WTC11 (cell line): ENCODE results near the gene ACOD1. TPM values are rescaled to one million over a fixed set of nuclear protein-coding genes. Genes with fewer than 3 reads are reported as not detected.

Experiments
- ATAC-seq: fragments of 200-7000 bp; cut with Tn5 transposase; 2 replicates; pipeline ENCODE4 v1.10.0; 2021; ENCODE audit warnings: mild to moderate bottlenecking, moderate library complexity
- CTCF ChIA-PET: fragments of 300-600 bp; sonication (Branson Sonifier 250); formaldehyde crosslinking; loops from one replicate; lab custom pipeline; 2021; ENCODE audit warnings: antibody characterized with exemption; lab: Charles Lee
- POLR2A ChIA-PET: fragments of 350-600 bp; sonication (Branson Sonifier 250); formaldehyde crosslinking; loops from one replicate; lab custom pipeline; 2021; ENCODE audit warnings: antibody characterized with exemption; lab: Charles Lee
- DNase-seq: peaks from one replicate; pipeline ENCODE4 v3.0.0; 2021; ENCODE audit warnings: low spot score
- H3K27ac Mint-ChIP-seq: 2 replicates; pipeline ENCODE4 v1.8.0; 2021; ENCODE audit warnings: mixed read lengths
- H3K27me3 Mint-ChIP-seq: 2 replicates; pipeline ENCODE4 v1.8.0; 2021; ENCODE audit warnings: low read depth, mild to moderate bottlenecking, moderate library complexity, mixed read lengths
- H3K36me3 Mint-ChIP-seq: 2 replicates; pipeline ENCODE4 v1.8.0; 2021; ENCODE audit warnings: mixed read lengths
- H3K4me1 Mint-ChIP-seq: 2 replicates; pipeline ENCODE4 v1.8.0; 2022; ENCODE audit warnings: mixed read lengths
- H3K4me3 Mint-ChIP-seq: 2 replicates; pipeline ENCODE4 v1.8.0; 2021; ENCODE audit warnings: mild to moderate bottlenecking, moderate library complexity, mixed read lengths
- H3K9me3 Mint-ChIP-seq: 2 replicates; pipeline ENCODE4 v1.8.0; 2021; ENCODE audit warnings: mixed read lengths
- AFF4 ChIP-seq: sonication (generic); formaldehyde crosslinking; IDR thresholded peaks from 2 replicates; pipeline ENCODE4 v1.8.1; 2023; ENCODE audit warnings: mild to moderate bottlenecking, missing genetic modification reagents, borderline replicate concordance
- CBFB ChIP-seq: sonication (generic); formaldehyde crosslinking; IDR thresholded peaks from 2 replicates; pipeline ENCODE4 v1.8.1; 2022; ENCODE audit warnings: mild to moderate bottlenecking, low read depth, missing genetic modification reagents
- CDX4 ChIP-seq: fragments of 250-450 bp; sonication (Bioruptor Pico); IDR thresholded peaks from 2 replicates; pipeline ENCODE4 v1.9.0; 2021; ENCODE audit warnings: moderate library complexity, mild to moderate bottlenecking, inconsistent platforms, borderline replicate concordance
- CREM ChIP-seq: sonication (generic); formaldehyde crosslinking; IDR thresholded peaks from 2 replicates; pipeline ENCODE4 v1.8.1; 2022; ENCODE audit warnings: mild to moderate bottlenecking, missing genetic modification reagents, moderate library complexity
- EMX1 ChIP-seq: fragments of 250-450 bp; sonication (Bioruptor Pico); IDR thresholded peaks from 2 replicates; pipeline ENCODE4 v1.8.0; 2021; ENCODE audit warnings: mild to moderate bottlenecking
- FOXJ3 ChIP-seq: sonication (generic); formaldehyde crosslinking; IDR thresholded peaks from 2 replicates; pipeline ENCODE4 v1.9.0; 2021; ENCODE audit warnings: missing genetic modification reagents, mild to moderate bottlenecking, borderline replicate concordance
- FOXK1 ChIP-seq: sonication (generic); formaldehyde crosslinking; IDR thresholded peaks from 2 replicates; pipeline ENCODE4 v1.8.0; 2022; ENCODE audit warnings: mild to moderate bottlenecking, moderate library complexity, missing genetic modification reagents
- IRF2 ChIP-seq: sonication (generic); formaldehyde crosslinking; IDR thresholded peaks from 2 replicates; pipeline ENCODE4 v1.8.0; 2022; ENCODE audit warnings: low read depth, missing genetic modification reagents, borderline replicate concordance
- NFATC4 ChIP-seq: fragments of 250-450 bp; sonication (Bioruptor Pico); IDR thresholded peaks from 2 replicates; pipeline ENCODE4 v1.9.0; 2021; ENCODE audit warnings: mild to moderate bottlenecking
- NR1H2 ChIP-seq: sonication (generic); formaldehyde crosslinking; IDR thresholded peaks from 2 replicates; pipeline ENCODE4 v1.9.0; 2021; ENCODE audit warnings: mild to moderate bottlenecking, moderate library complexity, missing genetic modification reagents
- NR2C2 ChIP-seq: sonication (generic); formaldehyde crosslinking; IDR thresholded peaks from 2 replicates; pipeline ENCODE4 v1.8.0; 2022; ENCODE audit warnings: mild to moderate bottlenecking, missing genetic modification reagents
- NR3C1 ChIP-seq: sonication (generic); formaldehyde crosslinking; conservative IDR thresholded peaks from 2 replicates; pipeline ENCODE4 v1.8.1; 2023; ENCODE audit warnings: low read depth, mild to moderate bottlenecking, missing genetic modification reagents
- OVOL2 ChIP-seq: fragments of 250-450 bp; sonication (Bioruptor Pico); IDR thresholded peaks from 2 replicates; pipeline ENCODE4 v1.9.0; 2021; ENCODE audit warnings: mild to moderate bottlenecking, borderline replicate concordance
- PREB ChIP-seq: sonication (generic); formaldehyde crosslinking; IDR thresholded peaks from 2 replicates; pipeline ENCODE4 v1.8.1; 2022; ENCODE audit warnings: mild to moderate bottlenecking, missing genetic modification reagents, moderate library complexity, borderline replicate concordance
- RELA ChIP-seq: sonication (generic); formaldehyde crosslinking; IDR thresholded peaks from 2 replicates; pipeline ENCODE4 v1.8.1; 2022; ENCODE audit warnings: missing genetic modification reagents, mild to moderate bottlenecking, borderline replicate concordance
- SMAD4 ChIP-seq: sonication (generic); formaldehyde crosslinking; IDR thresholded peaks from 2 replicates; pipeline ENCODE4 v1.8.0; 2022; ENCODE audit warnings: mild to moderate bottlenecking, missing genetic modification reagents
- SOX15 ChIP-seq: fragments of 250-450 bp; sonication (Bioruptor Pico); IDR thresholded peaks from 2 replicates; pipeline ENCODE4 v1.9.0; 2021; ENCODE audit warnings: mild to moderate bottlenecking
- ZBTB21 ChIP-seq: sonication (generic); formaldehyde crosslinking; IDR thresholded peaks from 2 replicates; pipeline ENCODE4 v1.8.1; 2023; ENCODE audit warnings: mild to moderate bottlenecking, missing genetic modification reagents, borderline replicate concordance
- ZNF263 ChIP-seq: sonication (generic); formaldehyde crosslinking; IDR thresholded peaks from 2 replicates; pipeline ENCODE4 v1.8.1; 2022; ENCODE audit warnings: low read depth, mild to moderate bottlenecking, moderate library complexity, missing genetic modification reagents
- ZNF396 ChIP-seq: fragments of 250-450 bp; sonication (Bioruptor Pico); IDR thresholded peaks from 2 replicates; pipeline ENCODE4 v1.8.0; 2021; ENCODE audit warnings: mild to moderate bottlenecking, moderate library complexity, borderline replicate concordance
- ZNF532 ChIP-seq: fragments of 250-450 bp; sonication (Bioruptor Pico); IDR thresholded peaks from 2 replicates; pipeline ENCODE4 v1.9.0; 2021; ENCODE audit warnings: mild to moderate bottlenecking, borderline replicate concordance
- ZNF671 ChIP-seq: fragments of 250-450 bp; sonication (Bioruptor Pico); IDR thresholded peaks from 2 replicates; pipeline ENCODE4 v1.8.0; 2021; ENCODE audit warnings: mild to moderate bottlenecking
- total RNA-seq: library from RNA; stranded (reverse); gene quantifications from 3 replicates; pipeline ENCODE4 v1.2.3, GENCODE V29; 2021
- TF ChIP-seq, protein P1 (sequence below): sonication (generic); formaldehyde crosslinking; IDR thresholded peaks from 2 replicates; pipeline ENCODE4 v1.8.0; 2022; ENCODE audit warnings: mild to moderate bottlenecking, missing genetic modification reagents
- TF ChIP-seq, protein P2 (sequence below): sonication (generic); formaldehyde crosslinking; IDR thresholded peaks from 2 replicates; pipeline ENCODE4 v1.8.0; 2023; ENCODE audit warnings: mild to moderate bottlenecking, missing genetic modification reagents

ACOD1 gene
- total RNA-seq, 1 experiment from 2014 or later, result not detected

DNA sequence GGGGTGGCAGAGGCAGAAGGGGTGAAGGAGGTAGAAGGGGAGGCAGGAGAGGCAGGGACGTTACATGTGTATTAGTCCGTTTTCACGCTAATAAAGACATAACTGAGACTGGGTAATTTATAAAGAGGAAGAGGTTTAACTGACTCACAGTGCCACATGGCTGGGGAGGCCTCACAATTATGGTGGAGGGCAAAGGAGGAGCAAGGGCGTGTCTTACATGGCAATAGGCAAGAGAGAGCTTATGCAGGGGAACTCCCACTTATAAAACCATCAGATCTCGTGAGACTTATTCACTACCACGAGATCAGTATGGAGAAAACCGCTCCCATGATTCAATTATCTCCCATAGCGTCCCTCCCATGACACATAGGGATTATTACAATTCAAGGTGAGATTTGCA lies 19.0 kb upstream of the ACOD1 start:
- no peak for ATAC-seq
- ChIA-PET POLR2A (no interaction called here), CTCF (no interaction called here)
- peaks cover 4% of the 10 kb centered on the region for H3K4me1 Mint-ChIP-seq
- DNase-seq, result no peak
- H3K27me3 Mint-ChIP-seq, result no peaks in the 10 kb centered on the region
- no peaks in the 10 kb centered on the region for H3K9me3 Mint-ChIP-seq
- H3K4me3 Mint-ChIP-seq, result no peak overlapping the region
- H3K27ac Mint-ChIP-seq, result no peak overlapping the region
- H3K36me3 Mint-ChIP-seq, result no peaks in the 10 kb centered on the region
- TF ChIP-seq OVOL2 (CRISPR knock-in tag) (no peak), PREB (CRISPR knock-in tag) (no peak), CREM (CRISPR knock-in tag) (no peak), NR1H2 (CRISPR knock-in tag) (no peak), CDX4 (CRISPR knock-in tag) (no peak), NR2C2 (no peak), ZNF532 (CRISPR knock-in tag) (no peak), EMX1 (CRISPR knock-in tag) (no peak), FOXK1 (CRISPR knock-in tag) (no peak), CBFB (CRISPR knock-in tag) (no peak), SOX15 (CRISPR knock-in tag) (no peak), ZNF671 (CRISPR knock-in tag) (no peak), NR3C1 (CRISPR knock-in tag) (no peak), FOXJ3 (CRISPR knock-in tag) (no peak), SMAD4 (CRISPR knock-in tag) (no peak), IRF2 (CRISPR knock-in tag) (no peak), ZNF263 (CRISPR knock-in tag) (no peak), NFATC4 (CRISPR knock-in tag) (no peak)
- TF ChIP-seq, protein P1, sequence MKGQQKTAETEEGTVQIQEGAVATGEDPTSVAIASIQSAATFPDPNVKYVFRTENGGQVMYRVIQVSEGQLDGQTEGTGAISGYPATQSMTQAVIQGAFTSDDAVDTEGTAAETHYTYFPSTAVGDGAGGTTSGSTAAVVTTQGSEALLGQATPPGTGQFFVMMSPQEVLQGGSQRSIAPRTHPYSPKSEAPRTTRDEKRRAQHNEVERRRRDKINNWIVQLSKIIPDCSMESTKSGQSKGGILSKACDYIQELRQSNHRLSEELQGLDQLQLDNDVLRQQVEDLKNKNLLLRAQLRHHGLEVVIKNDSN, result no peak
- TF ChIP-seq, all 79 proteins: peak for 0

GRCh38 chr13:76929851-76930374 lies 18.4 kb upstream of the ACOD1 start:
- no peaks in the 10 kb centered on the region for H3K9me3 Mint-ChIP-seq
- ATAC-seq (no peak), DNase-seq (no peak)
- H3K27me3 Mint-ChIP-seq, result no peaks in the 10 kb centered on the region
- no peak overlapping the region for H3K4me3 Mint-ChIP-seq
- no peak overlapping the region for H3K27ac Mint-ChIP-seq
- H3K4me1 Mint-ChIP-seq, result peaks cover 4% of the 10 kb centered on the region
- CTCF ChIA-PET, result no interaction called here
- H3K36me3 Mint-ChIP-seq, result no peaks in the 10 kb centered on the region
- POLR2A ChIA-PET, result no interaction called here
- no peak for TF ChIP-seq AFF4 (CRISPR knock-in tag)
- TF ChIP-seq RELA (CRISPR knock-in tag), result no peak
- TF ChIP-seq ZNF396 (CRISPR knock-in tag), result no peak
- TF ChIP-seq IRF2 (CRISPR knock-in tag), result no peak
- no peak for TF ChIP-seq ZBTB21 (CRISPR knock-in tag)
- TF ChIP-seq, protein P2, sequence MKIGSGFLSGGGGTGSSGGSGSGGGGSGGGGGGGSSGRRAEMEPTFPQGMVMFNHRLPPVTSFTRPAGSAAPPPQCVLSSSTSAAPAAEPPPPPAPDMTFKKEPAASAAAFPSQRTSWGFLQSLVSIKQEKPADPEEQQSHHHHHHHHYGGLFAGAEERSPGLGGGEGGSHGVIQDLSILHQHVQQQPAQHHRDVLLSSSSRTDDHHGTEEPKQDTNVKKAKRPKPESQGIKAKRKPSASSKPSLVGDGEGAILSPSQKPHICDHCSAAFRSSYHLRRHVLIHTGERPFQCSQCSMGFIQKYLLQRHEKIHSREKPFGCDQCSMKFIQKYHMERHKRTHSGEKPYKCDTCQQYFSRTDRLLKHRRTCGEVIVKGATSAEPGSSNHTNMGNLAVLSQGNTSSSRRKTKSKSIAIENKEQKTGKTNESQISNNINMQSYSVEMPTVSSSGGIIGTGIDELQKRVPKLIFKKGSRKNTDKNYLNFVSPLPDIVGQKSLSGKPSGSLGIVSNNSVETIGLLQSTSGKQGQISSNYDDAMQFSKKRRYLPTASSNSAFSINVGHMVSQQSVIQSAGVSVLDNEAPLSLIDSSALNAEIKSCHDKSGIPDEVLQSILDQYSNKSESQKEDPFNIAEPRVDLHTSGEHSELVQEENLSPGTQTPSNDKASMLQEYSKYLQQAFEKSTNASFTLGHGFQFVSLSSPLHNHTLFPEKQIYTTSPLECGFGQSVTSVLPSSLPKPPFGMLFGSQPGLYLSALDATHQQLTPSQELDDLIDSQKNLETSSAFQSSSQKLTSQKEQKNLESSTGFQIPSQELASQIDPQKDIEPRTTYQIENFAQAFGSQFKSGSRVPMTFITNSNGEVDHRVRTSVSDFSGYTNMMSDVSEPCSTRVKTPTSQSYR, result no peak
